ENCODE data around the gene ZNF124. TPM values are rescaled to one million over a fixed set of nuclear protein-coding genes. Genes with fewer than 3 reads are reported as not detected.
"Not testable (repeated sequence)": the region's sequence is repeated elsewhere in the genome, so short reads cannot be mapped to it uniquely, and the experiment has no call there.

Gene ZNF124
- total and polyA plus RNA-seq, 4 donors, result 1.1 to 19.7 (median 6.9) TPM

- no peak for TF ChIP-seq RAD21 (IDR thresholded peaks at IDR 0.05)
These were observed 15.0 kb downstream of the ZNF124 start (continued) for GRCh38 chr1:247156787-247157232.

GRCh38 chr1:247147781-247148180 lies 24.0 kb downstream of the ZNF124 start:
- WGBS, result 98% methylated on average over 2 of the region's 2 CpGs
- Histone ChIP-seq H3K9me3 (ENCODE audit: control insufficient read depth in 4 of 4, low read length in 3 of 4) (peaks cover 30 to 49% (median 46%) of the 10 kb centered on the region in 4 donors), H3K4me3 (ENCODE audit: low read depth in 1 of 3, low read length in 3 of 3) (peak overlapping the region in 2 of 3 donors; percentile 49 to 54), H3K9ac (ENCODE audit: low read depth in 1 of 2, low read length in 2 of 2) (no peak overlapping the region), H3K36me3 (ENCODE audit: control insufficient read depth in 4 of 4, insufficient read depth in 3 of 4, low read depth in 1 of 4, low read length in 3 of 4) (peaks cover 0 to 14% (median 3%) of the 10 kb centered on the region in 4 donors), H3K27ac (ENCODE audit: low read depth in 1 of 2, low read length in 2 of 2) (no peak overlapping the region), H3K4me1 (ENCODE audit: control insufficient read depth in 4 of 4, insufficient read depth in 4 of 4, low read length in 3 of 4) (no peaks in the 10 kb centered on the region), H3K27me3 (ENCODE audit: control insufficient read depth in 4 of 4, insufficient read depth in 4 of 4, low read length in 3 of 4) (no peaks in the 10 kb centered on the region)
- TF ChIP-seq REST (IDR thresholded peaks at IDR 0.05) (no peak), SP1 (IDR thresholded peaks at IDR 0.05) (no peak), NR2F2 (IDR thresholded peaks at IDR 0.05) (no peak), CTCF (IDR thresholded peaks at IDR 0.05; ENCODE audit: low read depth, low read length, missing input control) (no peak), HNF4A (conservative IDR thresholded peaks at IDR 0.05) (no peak)
- DNase-seq (ENCODE audit: low spot score), result no peak

- peak overlapping the region in 2 of 3 donors; percentile 36 to 54 for H3K4me3 ChIP-seq (ENCODE audit: low read depth in 1 of 3, low read length in 3 of 3)
- H3K9me3 ChIP-seq (ENCODE audit: control insufficient read depth in 4 of 4, low read length in 3 of 4), result peaks cover 30 to 53% (median 47%) of the 10 kb centered on the region in 4 donors
- H3K4me1 ChIP-seq (ENCODE audit: control insufficient read depth in 4 of 4, insufficient read depth in 4 of 4, low read length in 3 of 4); H3K9ac ChIP-seq (ENCODE audit: low read depth in 1 of 2, low read length in 2 of 2); H3K27me3 ChIP-seq (ENCODE audit: control insufficient read depth in 4 of 4, insufficient read depth in 4 of 4, low read length in 3 of 4); DNase-seq (ENCODE audit: low spot score); H3K27ac ChIP-seq (ENCODE audit: low read depth in 1 of 2, low read length in 2 of 2): not testable (repeated sequence)
- WGBS, result 97% methylated on average over 10 of the region's 10 CpGs
- H3K36me3 ChIP-seq (ENCODE audit: control insufficient read depth in 4 of 4, insufficient read depth in 3 of 4, low read depth in 1 of 4, low read length in 3 of 4), result peaks cover 0 to 14% (median 1%) of the 10 kb centered on the region in 4 donors
These were observed 24.7 kb downstream of the ZNF124 start for GRCh38 chr1:247147120-247147519.

GRCh38 chr1:247146671-247147070 lies 25.1 kb downstream of the ZNF124 start:
- Histone ChIP-seq H3K4me3 (ENCODE audit: low read depth in 1 of 3, low read length in 3 of 3) (peak overlapping the region in 2 of 3 donors; percentile 39 to 41), H3K27ac (ENCODE audit: low read depth in 1 of 2, low read length in 2 of 2) (no peak overlapping the region), H3K4me1 (ENCODE audit: control insufficient read depth in 4 of 4, insufficient read depth in 4 of 4, low read length in 3 of 4) (no peaks in the 10 kb centered on the region), H3K36me3 (ENCODE audit: control insufficient read depth in 4 of 4, insufficient read depth in 3 of 4, low read depth in 1 of 4, low read length in 3 of 4) (peaks cover 0 to 14% (median 2%) of the 10 kb centered on the region in 4 donors), H3K9me3 (ENCODE audit: control insufficient read depth in 4 of 4, low read length in 3 of 4) (peaks cover 32 to 54% (median 49%) of the 10 kb centered on the region in 4 donors), H3K9ac (ENCODE audit: low read depth in 1 of 2, low read length in 2 of 2) (no peak overlapping the region), H3K27me3 (ENCODE audit: control insufficient read depth in 4 of 4, insufficient read depth in 4 of 4, low read length in 3 of 4) (no peaks in the 10 kb centered on the region)
- no peak for DNase-seq (ENCODE audit: low spot score)
- WGBS, result 98% methylated on average over 3 of the region's 3 CpGs
- TF ChIP-seq ATF3 (IDR thresholded peaks at IDR 0.05) (no peak), MAX (IDR thresholded peaks at IDR 0.05) (no peak), REST (IDR thresholded peaks at IDR 0.05) (no peak), RAD21 (IDR thresholded peaks at IDR 0.05) (no peak), EGR1 (IDR thresholded peaks at IDR 0.05; ENCODE audit: low read depth in 2 of 2) (no peak), YY1 (IDR thresholded peaks at IDR 0.05) (no peak), HNF4G (IDR thresholded peaks at IDR 0.05) (no peak), FOXA2 (IDR thresholded peaks at IDR 0.05) (no peak), FOXA1 (IDR thresholded peaks at IDR 0.05) (no peak), ZBTB33 (IDR thresholded peaks at IDR 0.05) (no peak)

Data from liver (tissue), 9 donors.